Measurements from ENCODE around the gene PGM2.

The PGM2 gene

GRCh38 chr4:37830640-37831039, 4.2 kb downstream of the PGM2 start:
- Histone ChIP-seq H3K4me1 (ENCODE audit: low read length) (peaks cover 9% of the 10 kb centered on the region; the same call in 1 of the 2 replicates), H3K4me2 (ENCODE audit: low read depth, low read length) (no peak overlapping the region), H3K4me3 (ENCODE audit: low read length) (no peak overlapping the region), H3K79me2 (ENCODE audit: low read length) (peaks cover 13% of the 10 kb centered on the region), H3K9me3 (replicated peaks; ENCODE audit: insufficient read depth, low read length) (no peaks in the 10 kb centered on the region), H3K36me3 (replicated peaks; ENCODE audit: insufficient read depth, low read length) (no peaks in the 10 kb centered on the region; the same call in 1 of the 2 replicates), H3K9me2 (replicated peaks; ENCODE audit: insufficient read depth, low read length) (no peaks in the 10 kb centered on the region), H3K27me3 (replicated peaks; ENCODE audit: insufficient read depth, low read length) (no peaks in the 10 kb centered on the region), H3K9ac (ENCODE audit: low read length) (no peak overlapping the region), H2AFZ (ENCODE audit: low read length) (no peak overlapping the region), H4K20me1 (ENCODE audit: insufficient read depth, low read length) (no peaks in the 10 kb centered on the region), H3F3A (ENCODE audit: insufficient read depth, low read length) (no peaks in the 10 kb centered on the region), H3K27ac (ENCODE audit: low read length) (no peak overlapping the region)
- no peak for TF ChIP-seq CTCF (IDR thresholded peaks at IDR 0.05; ENCODE audit: low read length)
- no peak for TF ChIP-seq EZH2phosphoT487 (IDR thresholded peaks at IDR 0.05; ENCODE audit: low read length)
- no peak for TF ChIP-seq EZH2 (optimal IDR thresholded peaks at IDR 0.05; ENCODE audit: low read depth, low read length)
- no peak for DNase-seq

- H3K36me3 ChIP-seq (replicated peaks; ENCODE audit: insufficient read depth, low read length): no peaks in the 10 kb centered on the region; the same call in 1 of the 2 replicates
- H4K20me1 ChIP-seq (ENCODE audit: insufficient read depth, low read length): no peaks in the 10 kb centered on the region
- H3K9me3 ChIP-seq (replicated peaks; ENCODE audit: insufficient read depth, low read length): no peaks in the 10 kb centered on the region
- no peaks in the 10 kb centered on the region for H3K79me2 ChIP-seq (ENCODE audit: low read length)
- no peak overlapping the region for H3K4me2 ChIP-seq (ENCODE audit: low read depth, low read length)
- no peaks in the 10 kb centered on the region for H3F3A ChIP-seq (ENCODE audit: insufficient read depth, low read length)
- H3K4me3 ChIP-seq (ENCODE audit: low read length): no peak overlapping the region
- H3K9me2 ChIP-seq (replicated peaks; ENCODE audit: insufficient read depth, low read length): no peaks in the 10 kb centered on the region
- no peak overlapping the region for H2AFZ ChIP-seq (ENCODE audit: low read length)
- no peak overlapping the region for H3K9ac ChIP-seq (ENCODE audit: low read length)
- DNase-seq: no peak
- no peak for TF ChIP-seq EZH2phosphoT487 (IDR thresholded peaks at IDR 0.05; ENCODE audit: low read length)
- no peak for TF ChIP-seq CTCF (IDR thresholded peaks at IDR 0.05; ENCODE audit: low read length)
- no peak for TF ChIP-seq EZH2 (optimal IDR thresholded peaks at IDR 0.05; ENCODE audit: low read depth, low read length)
- no peak overlapping the region for H3K27ac ChIP-seq (ENCODE audit: low read length)
- H3K27me3 ChIP-seq (replicated peaks; ENCODE audit: insufficient read depth, low read length): no peaks in the 10 kb centered on the region
- H3K4me1 ChIP-seq (ENCODE audit: low read length): peaks cover 8% of the 10 kb centered on the region
These were observed 8.5 kb downstream of the PGM2 start for GRCh38 chr4:37835031-37835430.

GRCh38 chr4:37835806-37836205, 9.3 kb downstream of the PGM2 start:
- DNase-seq: no peak
- Histone ChIP-seq H3F3A (ENCODE audit: insufficient read depth, low read length) (no peaks in the 10 kb centered on the region), H3K79me2 (ENCODE audit: low read length) (no peaks in the 10 kb centered on the region), H3K4me3 (ENCODE audit: low read length) (no peak overlapping the region), H3K9me2 (replicated peaks; ENCODE audit: insufficient read depth, low read length) (no peaks in the 10 kb centered on the region), H3K4me1 (ENCODE audit: low read length) (peaks cover 8% of the 10 kb centered on the region), H3K9ac (ENCODE audit: low read length) (no peak overlapping the region), H3K27me3 (replicated peaks; ENCODE audit: insufficient read depth, low read length) (no peaks in the 10 kb centered on the region), H3K27ac (ENCODE audit: low read length) (no peak overlapping the region), H3K9me3 (replicated peaks; ENCODE audit: insufficient read depth, low read length) (no peaks in the 10 kb centered on the region), H4K20me1 (ENCODE audit: insufficient read depth, low read length) (no peaks in the 10 kb centered on the region), H3K36me3 (replicated peaks; ENCODE audit: insufficient read depth, low read length) (no peaks in the 10 kb centered on the region; the same call in 1 of the 2 replicates), H2AFZ (ENCODE audit: low read length) (no peak overlapping the region), H3K4me2 (ENCODE audit: low read depth, low read length) (no peak overlapping the region)
- TF ChIP-seq EZH2phosphoT487 (IDR thresholded peaks at IDR 0.05; ENCODE audit: low read length) (no peak), CTCF (IDR thresholded peaks at IDR 0.05; ENCODE audit: low read length) (no peak), EZH2 (optimal IDR thresholded peaks at IDR 0.05; ENCODE audit: low read depth, low read length) (no peak)

Data from MM.1S (cell line).